HL-60 (cell line): ENCODE results near the gene TMEM213.
"Not testable (repeated sequence)": the region's sequence is repeated elsewhere in the genome, so short reads cannot be mapped to it uniquely, and the experiment has no call there.

Source experiments
- DNase-seq, 2 experiments: peaks; one replicate each; pipeline ENCODE4 v3.0.0-alpha.2; 2010 to 2020; ENCODE audit warnings: low read depth in 1 of 2, low spot score in 1 of 2
- H3K27ac ChIP-seq: fragments of 250-450 bp; sonication (Bioruptor Pico); replicated peaks from 2 replicates; pipeline ENCODE4 v1.5.1; 2020; ENCODE audit warnings: mild to moderate bottlenecking, moderate library complexity
- H3K27me3 ChIP-seq: fragments of 250-450 bp; sonication (Bioruptor Pico); 2 replicates; pipeline ENCODE4 v1.5.1; 2021; ENCODE audit warnings: mild to moderate bottlenecking, moderate library complexity; ENCODE audit not compliant: insufficient read depth, poor library complexity, severe bottlenecking
- H3K4me3 ChIP-seq: replicated peaks from 2 replicates; pipeline ENCODE4 v1.5.1; 2011; ENCODE audit warnings: mild to moderate bottlenecking, control low read depth, low read length; ENCODE audit not compliant: insufficient read depth
- GABPA ChIP-seq: IDR thresholded peaks from 2 replicates; pipeline ENCODE4 v1.6.1; 2012; ENCODE audit warnings: low read depth
- POLR2AphosphoS5 ChIP-seq: IDR thresholded peaks from 2 replicates; pipeline ENCODE4 v1.6.1; 2012; ENCODE audit warnings: low read depth
- SPI1 ChIP-seq: IDR thresholded peaks from 2 replicates; pipeline ENCODE4 v1.6.1; 2012; ENCODE audit warnings: low read depth, mild to moderate bottlenecking, borderline replicate concordance
- TF ChIP-seq, protein P1 (sequence below): IDR thresholded peaks from one replicate; pipeline ENCODE4 v1.5.1; 2011; ENCODE audit warnings: low read length, control low read depth, inconsistent platforms; ENCODE audit not compliant: insufficient read depth
- TF ChIP-seq, protein P2 (sequence below): IDR thresholded peaks from 2 replicates; pipeline ENCODE4 v1.6.1; 2012; ENCODE audit warnings: low read depth; ENCODE audit not compliant: insufficient replicate concordance

The TMEM213 gene

DNA sequence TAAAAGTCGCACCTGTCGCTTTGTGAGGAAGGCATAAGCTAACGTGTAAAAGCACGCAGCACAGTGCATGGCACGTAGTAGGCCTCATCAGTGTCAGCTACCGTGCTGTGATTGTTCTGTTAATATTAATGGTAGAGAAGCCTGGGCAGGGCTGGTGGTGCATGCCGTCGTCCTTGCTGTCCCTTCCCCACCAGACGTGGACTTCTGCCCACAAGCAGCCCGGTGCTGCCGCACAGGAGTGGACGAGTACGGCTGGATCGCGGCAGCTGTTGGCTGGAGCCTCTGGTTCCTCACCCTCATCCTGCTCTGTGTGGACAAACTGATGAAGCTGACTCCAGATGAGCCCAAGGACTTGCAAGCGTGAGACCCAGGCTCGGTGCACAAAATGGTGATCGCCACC lies 4.9 kb downstream of the TMEM213 start:
- TF ChIP-seq, protein P1, sequence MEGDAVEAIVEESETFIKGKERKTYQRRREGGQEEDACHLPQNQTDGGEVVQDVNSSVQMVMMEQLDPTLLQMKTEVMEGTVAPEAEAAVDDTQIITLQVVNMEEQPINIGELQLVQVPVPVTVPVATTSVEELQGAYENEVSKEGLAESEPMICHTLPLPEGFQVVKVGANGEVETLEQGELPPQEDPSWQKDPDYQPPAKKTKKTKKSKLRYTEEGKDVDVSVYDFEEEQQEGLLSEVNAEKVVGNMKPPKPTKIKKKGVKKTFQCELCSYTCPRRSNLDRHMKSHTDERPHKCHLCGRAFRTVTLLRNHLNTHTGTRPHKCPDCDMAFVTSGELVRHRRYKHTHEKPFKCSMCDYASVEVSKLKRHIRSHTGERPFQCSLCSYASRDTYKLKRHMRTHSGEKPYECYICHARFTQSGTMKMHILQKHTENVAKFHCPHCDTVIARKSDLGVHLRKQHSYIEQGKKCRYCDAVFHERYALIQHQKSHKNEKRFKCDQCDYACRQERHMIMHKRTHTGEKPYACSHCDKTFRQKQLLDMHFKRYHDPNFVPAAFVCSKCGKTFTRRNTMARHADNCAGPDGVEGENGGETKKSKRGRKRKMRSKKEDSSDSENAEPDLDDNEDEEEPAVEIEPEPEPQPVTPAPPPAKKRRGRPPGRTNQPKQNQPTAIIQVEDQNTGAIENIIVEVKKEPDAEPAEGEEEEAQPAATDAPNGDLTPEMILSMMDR: no peak
- TF ChIP-seq, protein P2, sequence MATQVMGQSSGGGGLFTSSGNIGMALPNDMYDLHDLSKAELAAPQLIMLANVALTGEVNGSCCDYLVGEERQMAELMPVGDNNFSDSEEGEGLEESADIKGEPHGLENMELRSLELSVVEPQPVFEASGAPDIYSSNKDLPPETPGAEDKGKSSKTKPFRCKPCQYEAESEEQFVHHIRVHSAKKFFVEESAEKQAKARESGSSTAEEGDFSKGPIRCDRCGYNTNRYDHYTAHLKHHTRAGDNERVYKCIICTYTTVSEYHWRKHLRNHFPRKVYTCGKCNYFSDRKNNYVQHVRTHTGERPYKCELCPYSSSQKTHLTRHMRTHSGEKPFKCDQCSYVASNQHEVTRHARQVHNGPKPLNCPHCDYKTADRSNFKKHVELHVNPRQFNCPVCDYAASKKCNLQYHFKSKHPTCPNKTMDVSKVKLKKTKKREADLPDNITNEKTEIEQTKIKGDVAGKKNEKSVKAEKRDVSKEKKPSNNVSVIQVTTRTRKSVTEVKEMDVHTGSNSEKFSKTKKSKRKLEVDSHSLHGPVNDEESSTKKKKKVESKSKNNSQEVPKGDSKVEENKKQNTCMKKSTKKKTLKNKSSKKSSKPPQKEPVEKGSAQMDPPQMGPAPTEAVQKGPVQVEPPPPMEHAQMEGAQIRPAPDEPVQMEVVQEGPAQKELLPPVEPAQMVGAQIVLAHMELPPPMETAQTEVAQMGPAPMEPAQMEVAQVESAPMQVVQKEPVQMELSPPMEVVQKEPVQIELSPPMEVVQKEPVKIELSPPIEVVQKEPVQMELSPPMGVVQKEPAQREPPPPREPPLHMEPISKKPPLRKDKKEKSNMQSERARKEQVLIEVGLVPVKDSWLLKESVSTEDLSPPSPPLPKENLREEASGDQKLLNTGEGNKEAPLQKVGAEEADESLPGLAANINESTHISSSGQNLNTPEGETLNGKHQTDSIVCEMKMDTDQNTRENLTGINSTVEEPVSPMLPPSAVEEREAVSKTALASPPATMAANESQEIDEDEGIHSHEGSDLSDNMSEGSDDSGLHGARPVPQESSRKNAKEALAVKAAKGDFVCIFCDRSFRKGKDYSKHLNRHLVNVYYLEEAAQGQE: no peak
- TF ChIP-seq GABPA (no peak), SPI1 (no peak), POLR2AphosphoS5 (no peak)
- H3K4me3 ChIP-seq: no peak overlapping the region

DNA sequence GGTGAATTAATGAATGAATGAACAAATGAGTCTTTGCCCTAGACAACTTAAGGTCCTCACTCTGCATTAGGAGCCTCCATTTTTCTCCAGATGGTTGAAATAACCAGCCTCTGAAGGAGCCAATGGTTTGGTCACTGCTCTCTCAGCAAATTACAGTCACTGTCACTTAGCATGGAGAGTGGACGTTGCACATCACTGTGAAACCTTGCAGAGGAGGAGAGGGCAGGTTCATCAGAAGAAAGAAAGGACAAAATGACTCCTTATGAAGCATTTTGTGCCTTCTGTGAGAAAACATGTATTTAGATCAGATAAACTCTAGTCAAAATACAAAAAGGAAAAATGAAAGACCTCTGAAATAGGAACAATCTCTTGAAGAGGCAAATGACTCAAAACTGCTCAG lies 6.8 kb downstream of the TMEM213 start:
- H3K27ac ChIP-seq: no peak overlapping the region
- no peak for DNase-seq
- TF ChIP-seq, protein P1: no peak
- TF ChIP-seq, protein P2: no peak
- TF ChIP-seq POLR2AphosphoS5: no peak
- no peak for TF ChIP-seq GABPA
- TF ChIP-seq SPI1: no peak
- no peak overlapping the region for H3K4me3 ChIP-seq
- H3K27me3 ChIP-seq: no peaks in the 10 kb centered on the region

More for the DNA sequence above, 4.9 kb downstream of the TMEM213 start:
- no peak overlapping the region for H3K27ac ChIP-seq
- no peak for DNase-seq
- no peaks in the 10 kb centered on the region for H3K27me3 ChIP-seq

DNA sequence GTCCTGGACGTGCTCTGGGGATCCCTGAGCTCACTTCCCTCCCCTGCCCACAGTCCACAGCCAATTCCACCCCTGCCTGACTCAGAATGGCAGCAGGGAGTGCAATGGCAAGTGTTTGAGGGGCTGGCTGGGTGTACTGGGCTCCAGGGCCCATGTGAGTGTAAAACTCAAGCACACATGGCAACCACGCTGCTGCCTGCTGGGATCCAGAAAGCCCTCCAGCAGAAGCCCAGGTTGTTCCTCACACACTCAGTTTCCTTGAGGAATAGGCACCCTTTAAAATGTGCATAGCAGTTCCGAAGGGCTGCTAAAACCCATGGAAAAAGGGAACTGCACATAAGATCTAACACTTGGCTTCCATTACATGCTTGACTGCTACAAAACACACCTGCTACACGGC lies 11.6 kb downstream of the TMEM213 start:
- Histone ChIP-seq H3K27ac (no peak overlapping the region), H3K27me3 (no peaks in the 10 kb centered on the region), H3K4me3 (no peak overlapping the region)
- DNase-seq: no peak
- TF ChIP-seq, protein P2: no peak
- TF ChIP-seq SPI1 (no peak), POLR2AphosphoS5 (no peak), GABPA (no peak)
- TF ChIP-seq, protein P1: no peak

DNA sequence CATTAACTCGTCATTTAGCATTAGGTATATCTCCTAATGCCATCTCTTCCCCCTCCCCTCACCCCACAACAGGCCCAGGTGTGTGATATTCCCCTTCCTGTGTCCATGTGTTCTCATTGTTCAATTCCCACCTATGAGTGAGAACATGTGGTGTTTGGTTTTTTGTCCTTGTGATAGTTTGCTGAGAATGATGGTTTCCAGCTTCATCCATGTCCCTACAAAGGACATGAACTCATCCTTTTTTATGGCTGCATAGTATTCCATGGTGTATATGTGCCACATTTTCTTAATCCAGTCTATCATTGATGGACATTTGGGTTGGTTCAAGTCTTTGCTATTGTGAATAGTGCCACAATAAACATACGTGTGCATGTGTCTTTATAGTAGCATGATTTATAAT lies 13.5 kb downstream of the TMEM213 start:
- not testable (repeated sequence) for H3K27me3 ChIP-seq, H3K4me3 ChIP-seq, DNase-seq, H3K27ac ChIP-seq
